ENCODE data around the gene GRID1. TPM values are rescaled to one million over a fixed set of nuclear protein-coding genes. Genes with fewer than 3 reads are reported as not detected.

The GRID1 gene
- total RNA-seq, 1 experiment from 2014 or later = 0.37 TPM

GRCh38 chr10:86155054-86155921, 211.3 kb downstream of the GRID1 start:
- peak; percentile 18 for DNase-seq (ENCODE audit: low spot score)
- ChIA-PET POLR2A (interaction anchor here (1.5 kb wide), 1 partner anchor 13 kb away, joined by 4 read pairs; no protein-coding TSS in a partner anchor), CTCF (interaction anchor here (0.6 to 2.2 kb wide), 7 partner anchors 9 to 307 kb away, joined by 3 to 14 read pairs (median 3); no protein-coding TSS in a partner anchor)

More at GRCh38 chr10:86155054-86155921, 211.3 kb downstream of the GRID1 start:
- Mint-ChIP-seq H3K36me3 (no peaks in the 10 kb centered on the region), H3K27ac (no peak overlapping the region), H3K4me3 (no peak overlapping the region), H3K9me3 (peaks cover 7% of the 10 kb centered on the region), H3K27me3 (ENCODE audit: low read depth) (peaks cover 2% of the 10 kb centered on the region; the same call in 1 of the 2 replicates), H3K4me1 (no peaks in the 10 kb centered on the region)
- TF ChIP-seq CREM (CRISPR knock-in tag; IDR thresholded peaks at IDR 0.05) = no peak
- TF ChIP-seq, protein P1, sequence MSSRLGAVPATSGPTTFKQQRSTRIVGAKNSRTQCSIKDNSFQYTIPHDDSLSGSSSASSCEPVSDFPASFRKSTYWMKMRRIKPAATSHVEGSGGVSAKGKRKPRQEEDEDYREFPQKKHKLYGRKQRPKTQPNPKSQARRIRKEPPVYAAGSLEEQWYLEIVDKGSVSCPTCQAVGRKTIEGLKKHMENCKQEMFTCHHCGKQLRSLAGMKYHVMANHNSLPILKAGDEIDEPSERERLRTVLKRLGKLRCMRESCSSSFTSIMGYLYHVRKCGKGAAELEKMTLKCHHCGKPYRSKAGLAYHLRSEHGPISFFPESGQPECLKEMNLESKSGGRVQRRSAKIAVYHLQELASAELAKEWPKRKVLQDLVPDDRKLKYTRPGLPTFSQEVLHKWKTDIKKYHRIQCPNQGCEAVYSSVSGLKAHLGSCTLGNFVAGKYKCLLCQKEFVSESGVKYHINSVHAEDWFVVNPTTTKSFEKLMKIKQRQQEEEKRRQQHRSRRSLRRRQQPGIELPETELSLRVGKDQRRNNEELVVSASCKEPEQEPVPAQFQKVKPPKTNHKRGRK (CRISPR knock-in tag; IDR thresholded peaks at IDR 0.05; ENCODE audit: borderline replicate concordance) = no peak
- TF ChIP-seq NFE2L1 (CRISPR knock-in tag; IDR thresholded peaks at IDR 0.05) = no peak
- TF ChIP-seq NR2C2 (CRISPR knock-in tag; IDR thresholded peaks at IDR 0.05) = no peak
- no peak for TF ChIP-seq ZNF671 (CRISPR knock-in tag; IDR thresholded peaks at IDR 0.05)
- TF ChIP-seq PRRX2 (CRISPR knock-in tag; IDR thresholded peaks at IDR 0.05) = no peak
- no peak for TF ChIP-seq ZBTB43 (CRISPR knock-in tag; IDR thresholded peaks at IDR 0.05)
- TF ChIP-seq EMX1 (CRISPR knock-in tag; IDR thresholded peaks at IDR 0.05) = no peak
- no peak for TF ChIP-seq ZMAT4 (CRISPR knock-in tag; IDR thresholded peaks at IDR 0.05)
- TF ChIP-seq, protein P2, sequence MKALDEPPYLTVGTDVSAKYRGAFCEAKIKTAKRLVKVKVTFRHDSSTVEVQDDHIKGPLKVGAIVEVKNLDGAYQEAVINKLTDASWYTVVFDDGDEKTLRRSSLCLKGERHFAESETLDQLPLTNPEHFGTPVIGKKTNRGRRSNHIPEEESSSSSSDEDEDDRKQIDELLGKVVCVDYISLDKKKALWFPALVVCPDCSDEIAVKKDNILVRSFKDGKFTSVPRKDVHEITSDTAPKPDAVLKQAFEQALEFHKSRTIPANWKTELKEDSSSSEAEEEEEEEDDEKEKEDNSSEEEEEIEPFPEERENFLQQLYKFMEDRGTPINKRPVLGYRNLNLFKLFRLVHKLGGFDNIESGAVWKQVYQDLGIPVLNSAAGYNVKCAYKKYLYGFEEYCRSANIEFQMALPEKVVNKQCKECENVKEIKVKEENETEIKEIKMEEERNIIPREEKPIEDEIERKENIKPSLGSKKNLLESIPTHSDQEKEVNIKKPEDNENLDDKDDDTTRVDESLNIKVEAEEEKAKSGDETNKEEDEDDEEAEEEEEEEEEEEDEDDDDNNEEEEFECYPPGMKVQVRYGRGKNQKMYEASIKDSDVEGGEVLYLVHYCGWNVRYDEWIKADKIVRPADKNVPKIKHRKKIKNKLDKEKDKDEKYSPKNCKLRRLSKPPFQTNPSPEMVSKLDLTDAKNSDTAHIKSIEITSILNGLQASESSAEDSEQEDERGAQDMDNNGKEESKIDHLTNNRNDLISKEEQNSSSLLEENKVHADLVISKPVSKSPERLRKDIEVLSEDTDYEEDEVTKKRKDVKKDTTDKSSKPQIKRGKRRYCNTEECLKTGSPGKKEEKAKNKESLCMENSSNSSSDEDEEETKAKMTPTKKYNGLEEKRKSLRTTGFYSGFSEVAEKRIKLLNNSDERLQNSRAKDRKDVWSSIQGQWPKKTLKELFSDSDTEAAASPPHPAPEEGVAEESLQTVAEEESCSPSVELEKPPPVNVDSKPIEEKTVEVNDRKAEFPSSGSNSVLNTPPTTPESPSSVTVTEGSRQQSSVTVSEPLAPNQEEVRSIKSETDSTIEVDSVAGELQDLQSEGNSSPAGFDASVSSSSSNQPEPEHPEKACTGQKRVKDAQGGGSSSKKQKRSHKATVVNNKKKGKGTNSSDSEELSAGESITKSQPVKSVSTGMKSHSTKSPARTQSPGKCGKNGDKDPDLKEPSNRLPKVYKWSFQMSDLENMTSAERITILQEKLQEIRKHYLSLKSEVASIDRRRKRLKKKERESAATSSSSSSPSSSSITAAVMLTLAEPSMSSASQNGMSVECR (CRISPR knock-in tag; IDR thresholded peaks at IDR 0.05; ENCODE audit: borderline replicate concordance) = no peak
- TF ChIP-seq TEAD4 (CRISPR knock-in tag; IDR thresholded peaks at IDR 0.05) = no peak
- no peak for TF ChIP-seq ZNF138 (CRISPR knock-in tag; conservative IDR thresholded peaks at IDR 0.05)
- no peak for TF ChIP-seq ZNF219 (CRISPR knock-in tag; IDR thresholded peaks at IDR 0.05; ENCODE audit: borderline replicate concordance)
- TF ChIP-seq, protein P3, sequence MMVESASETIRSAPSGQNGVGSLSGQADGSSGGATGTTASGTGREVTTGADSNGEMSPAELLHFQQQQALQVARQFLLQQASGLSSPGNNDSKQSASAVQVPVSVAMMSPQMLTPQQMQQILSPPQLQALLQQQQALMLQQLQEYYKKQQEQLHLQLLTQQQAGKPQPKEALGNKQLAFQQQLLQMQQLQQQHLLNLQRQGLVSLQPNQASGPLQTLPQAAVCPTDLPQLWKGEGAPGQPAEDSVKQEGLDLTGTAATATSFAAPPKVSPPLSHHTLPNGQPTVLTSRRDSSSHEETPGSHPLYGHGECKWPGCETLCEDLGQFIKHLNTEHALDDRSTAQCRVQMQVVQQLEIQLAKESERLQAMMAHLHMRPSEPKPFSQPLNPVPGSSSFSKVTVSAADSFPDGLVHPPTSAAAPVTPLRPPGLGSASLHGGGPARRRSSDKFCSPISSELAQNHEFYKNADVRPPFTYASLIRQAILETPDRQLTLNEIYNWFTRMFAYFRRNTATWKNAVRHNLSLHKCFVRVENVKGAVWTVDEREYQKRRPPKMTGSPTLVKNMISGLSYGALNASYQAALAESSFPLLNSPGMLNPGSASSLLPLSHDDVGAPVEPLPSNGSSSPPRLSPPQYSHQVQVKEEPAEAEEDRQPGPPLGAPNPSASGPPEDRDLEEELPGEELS (CRISPR knock-in tag; IDR thresholded peaks at IDR 0.05) = no peak
- no peak for TF ChIP-seq RORB (CRISPR knock-in tag; IDR thresholded peaks at IDR 0.05)
- TF ChIP-seq ZNF425 (CRISPR knock-in tag; conservative IDR thresholded peaks at IDR 0.05) = no peak
- TF ChIP-seq FOXP1 (CRISPR knock-in tag; IDR thresholded peaks at IDR 0.05; ENCODE audit: borderline replicate concordance) = no peak
- TF ChIP-seq ZNF121 (CRISPR knock-in tag; IDR thresholded peaks at IDR 0.05) = no peak
- no peak for TF ChIP-seq IRF2 (CRISPR knock-in tag; IDR thresholded peaks at IDR 0.05; ENCODE audit: borderline replicate concordance, low read depth)
- no peak for TF ChIP-seq SOX15 (CRISPR knock-in tag; IDR thresholded peaks at IDR 0.05)
- ATAC-seq = peak; percentile 79

All from WTC11 (cell line).